CD4-positive, CD25-positive, alpha-beta regulatory T cell (primary cell): ENCODE results near the gene SNUPN. TPM values are rescaled to one million over a fixed set of nuclear protein-coding genes. Genes with fewer than 3 reads are reported as not detected.

Experiments
- ATAC-seq, 2 donors: fragments of 150-1000 bp; cut with Tn5 transposase; one replicate each; pipeline ENCODE4 v1.10.0; 2021; ENCODE audit warnings: low read depth in 2 of 2, moderate number of reproducible peaks in 2 of 2, moderate library complexity in 1 of 2
- DNase-seq, 3 donors: peaks; one replicate each; pipeline versions ENCODE4 v3.0.0 to v3.0.0-alpha.2; 2012 to 2022; ENCODE audit warnings: mixed read lengths in 1 of 3
- H3K27ac ChIP-seq: one replicate; pipeline ENCODE4 v1.7.0; 2013; ENCODE audit warnings: mild to moderate bottlenecking, low read length; ENCODE audit not compliant: insufficient read depth, poor library complexity, severe bottlenecking
- H3K27me3 ChIP-seq: one replicate; pipeline ENCODE4 v1.7.0; 2013; ENCODE audit warnings: low read length; ENCODE audit not compliant: control insufficient read depth, insufficient read depth
- H3K36me3 ChIP-seq: one replicate; pipeline ENCODE4 v1.7.0; 2013; ENCODE audit warnings: mild to moderate bottlenecking, low read length, moderate library complexity; ENCODE audit not compliant: control insufficient read depth, insufficient read depth
- H3K4me1 ChIP-seq: 2 replicates; pipeline ENCODE4 v1.7.0; 2013; ENCODE audit warnings: mild to moderate bottlenecking, low read length; ENCODE audit not compliant: insufficient read depth, control insufficient read depth, poor library complexity, severe bottlenecking
- H3K4me3 ChIP-seq: one replicate; pipeline ENCODE4 v1.7.0; 2013; ENCODE audit warnings: low read depth, mild to moderate bottlenecking, low read length, moderate library complexity
- H3K9me3 ChIP-seq, 2 experiments: 1 replicate in 1 of 2; 2 replicates in 1 of 2; pipeline ENCODE4 v1.7.0; 2013; ENCODE audit warnings: low read length in 2 of 2, mild to moderate bottlenecking in 1 of 2, moderate library complexity in 1 of 2; ENCODE audit not compliant: control insufficient read depth in 2 of 2
- H3K27ac Mint-ChIP-seq, 3 donors: one replicate each; pipeline ENCODE4 v1.8.0; 2020 to 2022; ENCODE audit warnings: mild to moderate bottlenecking in 3 of 3, mixed read lengths in 3 of 3, moderate library complexity in 2 of 3
- H3K27me3 Mint-ChIP-seq: one replicate; pipeline ENCODE4 v1.8.0; 2022; ENCODE audit warnings: mild to moderate bottlenecking, mixed read lengths
- H3K36me3 Mint-ChIP-seq: one replicate; pipeline ENCODE4 v1.8.0; 2020; ENCODE audit warnings: mixed read lengths
- H3K4me1 Mint-ChIP-seq, 4 donors: one replicate each; pipeline ENCODE4 v1.8.0; 2020 to 2022; ENCODE audit warnings: mixed read lengths in 4 of 4, mild to moderate bottlenecking in 1 of 4
- H3K4me3 Mint-ChIP-seq, 4 donors: one replicate each; pipeline ENCODE4 v1.8.0; 2020 to 2022; ENCODE audit warnings: mild to moderate bottlenecking in 4 of 4, mixed read lengths in 4 of 4, moderate library complexity in 3 of 4
- H3K9me3 Mint-ChIP-seq, 7 donors: one replicate each; pipeline ENCODE4 v1.8.0; 2020 to 2022; ENCODE audit warnings: mixed read lengths in 7 of 7, mild to moderate bottlenecking in 3 of 7, moderate library complexity in 2 of 7
- polyA plus RNA-seq, 4 donors: library from polyadenylated mRNA; unstranded; fragments of 300-500 nt; fragmentation: Illumina TruSeq; gene quantifications; one replicate each; pipeline ENCODE4 v1.2.3, GENCODE V29; 2021
- total RNA-seq: library from RNA; stranded (reverse); gene quantifications from one replicate; pipeline ENCODE4 v1.2.3, GENCODE V29; 2022

The SNUPN gene
- total and polyA plus RNA-seq, 5 donors from 2014 or later: 13.8 to 36.9 (median 28.0) TPM

DNA sequence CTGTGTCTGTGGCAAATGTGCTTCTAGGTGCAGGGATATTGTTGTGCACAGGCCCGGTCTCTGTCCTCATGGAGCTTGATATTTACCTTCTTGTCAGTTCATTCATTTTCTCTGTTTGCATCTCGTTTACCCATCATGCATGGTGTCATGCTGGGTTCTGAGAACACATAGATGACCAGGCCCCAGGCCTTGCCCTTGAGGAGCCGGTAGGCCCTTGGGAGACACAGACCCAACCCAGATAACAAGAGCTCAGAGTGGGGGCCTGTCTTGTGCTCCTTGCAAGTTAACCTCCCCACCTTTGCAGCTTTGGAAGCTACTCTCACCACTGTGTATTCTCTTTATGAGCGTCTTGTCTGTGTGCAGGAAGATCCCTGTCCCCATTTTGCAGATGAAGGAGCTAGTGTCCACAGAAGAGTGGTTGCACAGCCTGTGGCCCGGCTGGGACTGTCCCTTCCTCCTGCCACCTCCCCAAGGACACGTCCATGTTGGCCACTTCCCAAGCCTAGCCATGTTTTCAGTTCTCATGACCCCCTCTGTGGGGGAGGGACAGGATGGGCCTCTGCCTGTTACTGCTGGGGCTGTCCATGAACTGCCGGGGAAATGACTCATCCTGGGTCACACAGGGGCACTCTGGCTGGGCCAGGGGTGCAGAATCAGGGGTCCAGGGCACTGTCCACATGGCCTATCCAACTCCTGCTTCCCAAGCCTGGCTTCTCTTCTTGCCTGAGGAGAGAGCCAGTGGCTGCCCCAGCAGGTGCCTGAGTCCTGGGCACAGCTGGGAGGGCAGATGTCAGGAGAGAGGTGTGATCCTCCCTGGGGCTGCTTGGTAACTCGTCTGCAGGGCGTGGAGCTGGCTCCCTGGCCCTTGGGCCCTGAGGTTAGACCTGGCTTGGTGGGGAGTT, 25.6 kb upstream of the SNUPN start:
- peaks cover 1% of the 10 kb centered on the region for H3K36me3 Mint-ChIP-seq
- peaks cover 32% of the 10 kb centered on the region for H3K4me1 ChIP-seq
- peaks cover 1% of the 10 kb centered on the region for H3K27me3 ChIP-seq
- H3K27ac Mint-ChIP-seq: peak overlapping the region; percentile 32 to 83 (median 74)
- no peak overlapping the region for H3K27ac ChIP-seq
- ATAC-seq (no peak), DNase-seq (no peak)
- peak overlapping the region; percentile 41 to 79 (median 57) for H3K4me3 Mint-ChIP-seq
- H3K9me3 Mint-ChIP-seq: no peaks in the 10 kb centered on the region
- no peaks in the 10 kb centered on the region for H3K9me3 ChIP-seq
- no peaks in the 10 kb centered on the region for H3K27me3 Mint-ChIP-seq
- no peak overlapping the region for H3K4me3 ChIP-seq
- peaks cover 0 to 52% (median 26%) of the 10 kb centered on the region in 4 donors for H3K4me1 Mint-ChIP-seq
- H3K36me3 ChIP-seq: no peaks in the 10 kb centered on the region

- Histone ChIP-seq H3K4me1 (peaks cover 32% of the 10 kb centered on the region), H3K9me3 (no peaks in the 10 kb centered on the region), H3K36me3 (no peaks in the 10 kb centered on the region), H3K27me3 (peaks cover 3% of the 10 kb centered on the region), H3K27ac (no peak overlapping the region), H3K4me3 (no peak overlapping the region)
- peak overlapping the region; percentile 61 to 88 (median 86) for H3K4me3 Mint-ChIP-seq
- H3K36me3 Mint-ChIP-seq: no peaks in the 10 kb centered on the region
- H3K4me1 Mint-ChIP-seq: peaks cover 0 to 53% (median 28%) of the 10 kb centered on the region in 4 donors
- H3K9me3 Mint-ChIP-seq: no peaks in the 10 kb centered on the region
- DNase-seq: no peak
- no peaks in the 10 kb centered on the region for H3K27me3 Mint-ChIP-seq
- peak overlapping the region in 1 of 3 donors; percentile 24 for H3K27ac Mint-ChIP-seq
- no peak for ATAC-seq
Observed at GRCh38 chr15:75649848-75650247, 24.3 kb upstream of the SNUPN start.

DNA sequence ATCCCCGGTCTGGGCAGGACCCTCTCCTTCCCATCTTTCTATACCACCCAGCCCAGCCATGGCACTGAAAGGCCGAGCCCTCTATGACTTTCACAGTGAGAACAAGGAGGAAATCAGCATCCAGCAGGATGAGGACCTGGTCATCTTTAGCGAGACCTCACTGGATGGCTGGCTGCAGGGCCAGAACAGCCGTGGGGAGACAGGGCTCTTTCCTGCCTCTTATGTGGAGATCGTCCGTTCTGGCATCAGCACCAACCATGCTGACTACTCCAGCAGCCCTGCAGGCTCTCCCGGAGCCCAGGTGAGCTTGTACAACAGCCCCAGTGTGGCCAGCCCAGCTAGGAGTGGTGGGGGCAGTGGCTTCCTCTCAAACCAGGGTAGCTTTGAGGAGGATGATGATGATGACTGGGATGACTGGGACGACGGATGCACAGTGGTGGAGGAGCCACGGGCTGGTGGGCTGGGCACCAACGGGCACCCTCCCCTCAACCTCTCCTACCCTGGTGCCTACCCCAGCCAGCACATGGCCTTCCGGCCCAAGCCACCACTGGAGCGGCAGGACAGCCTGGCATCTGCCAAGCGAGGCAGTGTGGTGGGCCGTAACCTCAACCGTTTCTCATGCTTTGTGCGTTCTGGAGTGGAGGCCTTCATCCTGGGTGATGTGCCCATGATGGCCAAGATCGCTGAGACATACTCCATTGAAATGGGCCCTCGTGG, 23.7 kb upstream of the SNUPN start:
- ATAC-seq (no peak), DNase-seq (no peak)
- Histone ChIP-seq H3K4me1 (peaks cover 32% of the 10 kb centered on the region), H3K27me3 (peaks cover 3% of the 10 kb centered on the region), H3K9me3 (no peaks in the 10 kb centered on the region), H3K4me3 (no peak overlapping the region), H3K36me3 (no peaks in the 10 kb centered on the region), H3K27ac (no peak overlapping the region)
- Mint-ChIP-seq H3K27me3 (no peaks in the 10 kb centered on the region), H3K4me3 (peak overlapping the region; percentile 61 to 88 (median 86)), H3K36me3 (no peaks in the 10 kb centered on the region), H3K9me3 (no peaks in the 10 kb centered on the region), H3K4me1 (peaks cover 0 to 53% (median 30%) of the 10 kb centered on the region in 4 donors), H3K27ac (peak overlapping the region in 2 of 3 donors; percentile 14 to 60)

DNA sequence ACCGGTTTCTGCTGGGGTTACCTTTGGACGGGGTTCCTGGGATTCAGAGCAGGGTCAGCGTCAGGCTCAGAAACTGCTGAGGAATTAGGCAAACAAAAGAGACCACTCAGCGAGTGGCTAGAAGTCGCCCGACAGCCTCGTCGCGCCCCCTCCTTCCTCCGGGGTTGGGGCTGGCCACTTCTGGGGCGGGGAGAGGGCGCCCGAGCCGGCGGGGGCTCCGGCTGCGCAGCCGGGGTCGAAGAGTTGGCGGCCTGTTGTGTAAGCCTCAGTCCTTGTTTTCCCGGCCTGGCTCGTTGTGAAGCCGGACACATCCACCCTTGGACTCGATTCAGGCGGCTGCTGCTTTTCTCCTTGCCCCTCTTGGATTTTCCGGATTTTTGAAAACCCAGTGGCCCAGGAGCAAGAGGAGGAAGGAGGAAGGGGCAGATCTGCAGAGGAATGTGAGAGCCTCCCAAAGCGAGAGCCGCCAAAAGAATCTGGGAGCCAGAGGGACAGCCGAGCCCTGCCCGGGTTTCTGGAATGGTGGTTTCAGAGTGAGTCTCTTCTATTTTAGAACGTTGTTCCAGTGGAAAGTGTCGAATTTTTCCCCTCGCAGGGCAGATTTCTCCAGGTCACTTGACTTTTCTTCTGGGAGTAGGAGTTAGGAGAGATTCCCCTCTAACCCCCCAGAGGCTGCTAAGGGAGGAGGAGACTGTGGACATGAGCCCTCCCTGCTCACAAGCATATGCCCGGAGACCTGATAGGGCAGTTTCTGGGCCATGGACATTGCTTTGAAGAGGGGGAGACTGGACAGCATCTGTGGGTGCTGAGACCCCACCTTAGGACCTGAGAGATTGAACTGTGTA, 22.9 kb upstream of the SNUPN start:
- Histone ChIP-seq H3K27me3 (peaks cover 3% of the 10 kb centered on the region), H3K4me1 (peaks cover 32% of the 10 kb centered on the region), H3K4me3 (peak overlapping the region; percentile 60), H3K36me3 (no peaks in the 10 kb centered on the region), H3K9me3 (no peaks in the 10 kb centered on the region), H3K27ac (peak overlapping the region; percentile 47)
- H3K36me3 Mint-ChIP-seq: no peaks in the 10 kb centered on the region
- H3K27me3 Mint-ChIP-seq: no peaks in the 10 kb centered on the region
- no peak for ATAC-seq
- peak overlapping the region; percentile 85 to 90 (median 88) for H3K4me3 Mint-ChIP-seq
- DNase-seq: no peak
- peak overlapping the region in 2 of 3 donors; percentile 38 to 60 for H3K27ac Mint-ChIP-seq
- no peaks in the 10 kb centered on the region for H3K9me3 Mint-ChIP-seq
- peaks cover 0 to 53% (median 33%) of the 10 kb centered on the region in 4 donors for H3K4me1 Mint-ChIP-seq

GRCh38 chr15:75647370-75648155, 22.0 kb upstream of the SNUPN start, which contains the start of gene SNX33:
SNX33 (plus strand) TSS chr15:75647912; CDS start chr15:75649103, 1,191 bp downstream.
- DNase-seq (peak; percentile 45 to 54 (median 50)), ATAC-seq (peak; percentile 31 to 52)
- no peaks in the 10 kb centered on the region for H3K36me3 ChIP-seq
- no peaks in the 10 kb centered on the region for H3K36me3 Mint-ChIP-seq
- H3K27ac Mint-ChIP-seq: peak within 1 kb of the TSS; percentile 69 to 82 (median 79)
- H3K27me3 ChIP-seq: peaks cover 3% of the 10 kb centered on the region
- peak within 1 kb of the TSS; percentile 85 to 90 (median 88) for H3K4me3 Mint-ChIP-seq
- no peaks in the 10 kb centered on the region for H3K9me3 Mint-ChIP-seq
- H3K27me3 Mint-ChIP-seq: no peaks in the 10 kb centered on the region
- H3K9me3 ChIP-seq: no peaks in the 10 kb centered on the region
- H3K4me3 ChIP-seq: peak within 1 kb of the TSS; percentile 75
- H3K4me1 ChIP-seq: peaks cover 32% of the 10 kb centered on the region
- H3K27ac ChIP-seq: peak within 1 kb of the TSS; percentile 47
- peaks cover 0 to 53% (median 33%) of the 10 kb centered on the region in 4 donors for H3K4me1 Mint-ChIP-seq

- no peaks in the 10 kb centered on the region for H3K36me3 Mint-ChIP-seq
- ATAC-seq (no peak), DNase-seq (peak in 1 of 3 donors; percentile 15)
- H3K27me3 ChIP-seq: peaks cover 3% of the 10 kb centered on the region
- no peaks in the 10 kb centered on the region for H3K36me3 ChIP-seq
- H3K4me1 ChIP-seq: peaks cover 28% of the 10 kb centered on the region
- H3K4me3 ChIP-seq: peak overlapping the region; percentile 75
- H3K4me1 Mint-ChIP-seq: peaks cover 0 to 49% (median 33%) of the 10 kb centered on the region in 4 donors
- peak overlapping the region; percentile 65 to 89 (median 84) for H3K4me3 Mint-ChIP-seq
- no peaks in the 10 kb centered on the region for H3K27me3 Mint-ChIP-seq
- peak overlapping the region; percentile 47 for H3K27ac ChIP-seq
- H3K9me3 Mint-ChIP-seq: no peaks in the 10 kb centered on the region
- no peaks in the 10 kb centered on the region for H3K9me3 ChIP-seq
- H3K27ac Mint-ChIP-seq: peak overlapping the region; percentile 69 to 82 (median 79)
Observed at GRCh38 chr15:75646944-75647364, 21.4 kb upstream of the SNUPN start.
